Measurements from ENCODE around the gene DEDD2. TPM values are rescaled to one million over a fixed set of nuclear protein-coding genes. Genes with fewer than 3 reads are reported as not detected.

The DEDD2 gene
- total RNA-seq, 1 donor from 2014 or later, result 30.2 TPM

DNA sequence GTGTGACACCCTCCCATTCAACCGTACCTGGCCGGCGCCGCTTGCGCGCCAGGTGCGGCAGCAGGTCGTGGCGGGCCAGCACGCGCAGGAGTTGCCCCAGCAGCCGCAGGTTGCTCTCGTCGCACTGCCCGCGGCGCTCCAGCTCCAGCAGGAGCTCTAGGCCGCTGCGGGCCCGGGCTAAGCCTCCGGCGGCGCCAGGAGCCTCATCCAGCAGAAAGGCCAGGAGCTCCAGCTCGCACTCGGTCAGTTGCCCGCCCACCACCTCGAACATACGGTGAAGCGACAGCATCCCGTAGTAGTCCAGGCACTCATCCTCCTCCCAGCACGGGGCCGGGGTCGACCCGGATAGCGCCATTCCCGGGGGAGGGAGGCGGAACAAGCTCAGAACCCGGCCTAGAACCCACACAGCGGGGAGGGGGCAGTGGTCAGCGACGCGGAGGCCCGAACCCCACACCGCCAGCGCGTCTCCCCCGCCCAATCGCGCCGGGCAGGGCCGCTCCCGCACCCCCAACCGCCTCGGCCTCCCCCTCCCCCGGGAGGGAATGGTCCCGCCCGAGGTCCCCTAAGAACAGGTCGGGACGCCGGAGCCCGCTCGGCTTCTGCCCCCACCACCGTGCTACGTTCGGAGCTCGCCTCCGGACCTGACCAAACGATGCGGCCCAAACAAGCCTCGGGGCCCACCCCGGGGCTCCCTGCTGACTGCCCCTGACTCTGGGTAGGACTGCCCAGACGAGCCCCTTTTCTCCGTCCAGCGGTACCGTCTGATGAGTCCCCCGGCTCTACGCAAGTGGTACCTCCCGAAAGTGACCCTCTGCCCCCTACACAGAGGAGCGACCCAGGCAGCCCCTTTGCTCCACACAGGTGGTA, 591 bp downstream of the DEDD2 start:
- H3K4me1 ChIP-seq, result peaks cover 0 to 34% of the 10 kb centered on the region in 2 donors
- TF ChIP-seq, protein P1, sequence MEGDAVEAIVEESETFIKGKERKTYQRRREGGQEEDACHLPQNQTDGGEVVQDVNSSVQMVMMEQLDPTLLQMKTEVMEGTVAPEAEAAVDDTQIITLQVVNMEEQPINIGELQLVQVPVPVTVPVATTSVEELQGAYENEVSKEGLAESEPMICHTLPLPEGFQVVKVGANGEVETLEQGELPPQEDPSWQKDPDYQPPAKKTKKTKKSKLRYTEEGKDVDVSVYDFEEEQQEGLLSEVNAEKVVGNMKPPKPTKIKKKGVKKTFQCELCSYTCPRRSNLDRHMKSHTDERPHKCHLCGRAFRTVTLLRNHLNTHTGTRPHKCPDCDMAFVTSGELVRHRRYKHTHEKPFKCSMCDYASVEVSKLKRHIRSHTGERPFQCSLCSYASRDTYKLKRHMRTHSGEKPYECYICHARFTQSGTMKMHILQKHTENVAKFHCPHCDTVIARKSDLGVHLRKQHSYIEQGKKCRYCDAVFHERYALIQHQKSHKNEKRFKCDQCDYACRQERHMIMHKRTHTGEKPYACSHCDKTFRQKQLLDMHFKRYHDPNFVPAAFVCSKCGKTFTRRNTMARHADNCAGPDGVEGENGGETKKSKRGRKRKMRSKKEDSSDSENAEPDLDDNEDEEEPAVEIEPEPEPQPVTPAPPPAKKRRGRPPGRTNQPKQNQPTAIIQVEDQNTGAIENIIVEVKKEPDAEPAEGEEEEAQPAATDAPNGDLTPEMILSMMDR (IDR thresholded peaks at IDR 0.05), result no peak
- intact Hi-C loops (cut with DNase I), result loop anchor here (1.0 to 5.0 kb wide), 3 partner anchors 51 to 335 kb away; partner anchors contain the start of gene ARHGEF1
- peaks cover 15 to 18% of the 10 kb centered on the region in 2 donors for H3K36me3 ChIP-seq
- peak overlapping the region; percentile 78 to 85 for H3K4me3 ChIP-seq
- DNase-seq (ENCODE audit: low spot score in 2 of 2), result peak in 1 of 2 donors; percentile 74
- no peaks in the 10 kb centered on the region for H3K27me3 ChIP-seq
- H3K27ac ChIP-seq, result peak overlapping the region; percentile 79 to 90
- H3K9me3 ChIP-seq, result no peaks in the 10 kb centered on the region

DNA sequence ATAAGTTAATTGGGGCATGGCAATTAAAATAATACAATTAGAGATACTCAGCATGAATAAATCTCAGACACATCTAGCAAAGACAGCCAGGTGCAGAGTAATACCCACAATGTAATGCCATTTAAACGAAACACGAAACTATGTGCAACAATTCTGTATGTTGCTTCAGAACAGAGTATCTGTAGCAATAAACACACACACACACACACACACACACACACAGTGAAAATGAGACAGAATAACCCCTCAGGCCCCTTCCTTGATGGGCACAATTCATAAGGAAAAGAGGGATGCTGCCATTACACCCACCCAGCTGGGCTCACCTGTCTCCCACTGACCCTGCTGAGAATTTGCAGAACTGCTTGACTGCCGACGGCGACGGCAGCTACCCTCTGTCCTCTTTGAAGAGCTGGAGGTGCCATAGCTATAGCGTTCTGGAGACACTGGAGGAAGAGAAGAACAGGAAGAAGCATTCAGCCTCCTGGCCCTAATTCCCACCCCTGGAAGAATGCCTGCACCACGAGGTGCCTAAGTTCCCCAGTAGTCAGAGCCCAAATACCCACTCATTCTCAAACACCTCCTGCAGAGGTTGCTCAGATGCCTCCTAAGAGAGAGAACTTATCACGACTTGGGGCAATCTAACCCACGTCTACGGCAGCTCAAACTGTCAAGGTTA, 2.5 kb downstream of the DEDD2 start:
- TF ChIP-seq, protein P1 (IDR thresholded peaks at IDR 0.05), result no peak
- intact Hi-C loops (cut with DNase I), result loop anchor here (5.0 kb wide), 1 partner anchor 333 kb away; the partner anchor contains the start of gene ARHGEF1
- H3K36me3 ChIP-seq, result peaks cover 25% of the 10 kb centered on the region in 2 donors
- H3K27me3 ChIP-seq, result no peaks in the 10 kb centered on the region
- DNase-seq (ENCODE audit: low spot score in 2 of 2), result no peak
- no peaks in the 10 kb centered on the region for H3K9me3 ChIP-seq
- H3K4me3 ChIP-seq, result no peak overlapping the region
- no peak overlapping the region for H3K27ac ChIP-seq
- H3K4me1 ChIP-seq, result peaks cover 0 to 25% of the 10 kb centered on the region in 2 donors

DNA sequence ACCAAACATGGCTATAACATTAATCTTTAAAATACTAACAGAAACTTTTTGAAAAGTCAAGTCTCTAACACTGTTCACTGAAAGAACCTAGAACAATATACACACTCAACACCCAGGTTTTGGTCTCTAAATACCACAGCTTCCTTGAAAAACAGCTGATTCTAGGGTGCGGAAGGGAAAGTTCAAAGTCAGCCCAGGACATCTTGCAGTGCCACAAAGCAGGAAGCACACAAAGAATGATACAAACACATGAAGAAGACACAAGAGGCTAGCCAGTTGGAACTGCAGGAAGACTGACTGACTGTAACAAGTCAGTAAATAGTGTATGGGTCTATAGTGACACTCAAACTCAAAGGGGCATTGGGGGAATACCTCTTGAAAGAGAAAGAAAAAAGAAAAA, 4.6 kb downstream of the DEDD2 start:
- TF ChIP-seq, protein P1 (IDR thresholded peaks at IDR 0.05), result no peak
- intact Hi-C loops (cut with DNase I), result no loop called here
- Histone ChIP-seq H3K27ac (no peak overlapping the region), H3K27me3 (no peaks in the 10 kb centered on the region), H3K4me1 (peaks cover 0 to 9% of the 10 kb centered on the region in 2 donors), H3K4me3 (no peak overlapping the region), H3K9me3 (no peaks in the 10 kb centered on the region), H3K36me3 (peaks cover 45 to 46% of the 10 kb centered on the region in 2 donors)
- no peak for DNase-seq (ENCODE audit: low spot score in 2 of 2)

DNA sequence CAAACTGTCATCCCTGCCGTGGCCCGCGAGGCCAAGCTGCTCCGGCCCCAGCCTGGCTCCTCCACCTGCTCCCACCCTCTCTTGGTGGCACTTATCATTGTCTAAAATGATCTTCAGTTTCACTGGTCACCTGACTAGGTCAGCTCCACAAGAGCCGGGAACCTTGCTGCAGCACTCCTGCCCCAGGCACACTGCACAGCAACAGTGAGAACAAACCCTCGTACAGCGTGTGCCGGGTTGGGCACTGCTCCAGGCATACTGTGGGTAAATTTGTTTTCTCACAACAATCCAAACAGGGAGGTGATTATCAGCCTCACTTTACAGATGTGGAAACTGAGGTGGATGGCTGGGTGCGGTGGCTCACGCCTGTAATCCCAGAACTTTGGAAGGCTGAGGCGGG, 8.9 kb downstream of the DEDD2 start:
- TF ChIP-seq, protein P1 (IDR thresholded peaks at IDR 0.05), result no peak
- DNase-seq (ENCODE audit: low spot score in 2 of 2), result no peak
- Histone ChIP-seq H3K27me3 (no peaks in the 10 kb centered on the region), H3K9me3 (no peaks in the 10 kb centered on the region), H3K4me3 (no peak overlapping the region), H3K4me1 (no peaks in the 10 kb centered on the region), H3K36me3 (peaks cover 73 to 76% of the 10 kb centered on the region in 2 donors), H3K27ac (no peak overlapping the region)
- intact Hi-C loops (cut with DNase I), result no loop called here

DNA sequence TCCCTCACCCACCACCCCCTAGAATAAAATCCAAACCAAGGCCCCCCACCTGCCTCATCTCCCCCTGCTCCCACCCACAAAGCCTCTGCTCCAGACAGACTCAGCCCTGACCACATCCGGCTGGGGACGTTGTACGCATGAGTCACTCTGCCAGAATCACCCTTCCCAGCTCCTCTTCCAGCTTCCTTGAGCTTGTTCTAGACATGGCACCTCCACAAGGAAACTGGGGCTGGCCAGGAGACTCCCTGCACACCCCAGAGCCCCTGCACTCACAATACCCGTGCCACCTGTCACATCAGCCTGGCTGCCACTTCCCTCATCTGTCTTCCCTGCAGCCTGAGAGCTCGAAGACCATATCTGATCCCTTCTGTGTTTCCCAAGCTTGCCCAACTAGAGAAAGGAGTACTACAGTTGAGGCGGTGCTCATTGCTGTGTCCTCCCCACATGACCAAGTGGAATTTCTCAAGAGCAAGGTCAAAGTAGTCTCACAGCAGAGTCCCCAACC, 9.7 kb downstream of the DEDD2 start:
- no peaks in the 10 kb centered on the region for H3K4me1 ChIP-seq
- TF ChIP-seq, protein P1 (IDR thresholded peaks at IDR 0.05), result no peak
- no peak overlapping the region for H3K4me3 ChIP-seq
- H3K27ac ChIP-seq, result no peak overlapping the region
- peaks cover 78 to 79% of the 10 kb centered on the region in 2 donors for H3K36me3 ChIP-seq
- H3K27me3 ChIP-seq, result no peaks in the 10 kb centered on the region
- H3K9me3 ChIP-seq, result no peaks in the 10 kb centered on the region
- DNase-seq (ENCODE audit: low spot score in 2 of 2), result no peak
- intact Hi-C loops (cut with DNase I), result no loop called here

Data from ascending aorta (tissue), 2 donors.